AG08395 (cell line): ENCODE results near the gene CRYZL1.

Experiments used
- DNase-seq: peaks from one replicate; pipeline ENCODE4 v3.0.0; 2012; ENCODE audit warnings: mixed read lengths, low spot score

CRYZL1 gene

GRCh38 chr21:33541105-33541711 lies 100.3 kb downstream of the CRYZL1 start:
- no peak for DNase-seq

GRCh38 chr21:33540711-33541104 lies 100.8 kb downstream of the CRYZL1 start:
- no peak for DNase-seq

- no peak for DNase-seq
These were observed 101.9 kb downstream of the CRYZL1 start for GRCh38 chr21:33539616-33540015.
